ENCODE results near the gene CFAP58.

CFAP58 gene

GRCh38 chr10:104323085-104323484, 30.5 kb upstream of the CFAP58 start:
- DNase-seq = no peak

- no peak for DNase-seq
Observed at GRCh38 chr10:104323760-104324201, 29.9 kb upstream of the CFAP58 start.

- DNase-seq = peak in 1 of 2 donors; percentile 62
Observed at GRCh38 chr10:104324221-104324686, 29.4 kb upstream of the CFAP58 start.

- DNase-seq = no peak
Observed at GRCh38 chr10:104324931-104325330, 28.7 kb upstream of the CFAP58 start.

- DNase-seq = no peak
Observed at GRCh38 chr10:104325436-104326435, 27.9 kb upstream of the CFAP58 start.

- no peak for DNase-seq
Observed at GRCh38 chr10:104326991-104327610, 26.5 kb upstream of the CFAP58 start.

GRCh38 chr10:104327745-104328645, 25.6 kb upstream of the CFAP58 start:
- peak in 1 of 2 donors; percentile 18 for DNase-seq

GRCh38 chr10:104328646-104328895, 25.1 kb upstream of the CFAP58 start:
- no peak for DNase-seq

GRCh38 chr10:104328896-104329710, 24.5 kb upstream of the CFAP58 start:
- DNase-seq = peak; percentile 77 to 80

GRCh38 chr10:104329735-104330134, 23.9 kb upstream of the CFAP58 start:
- no peak for DNase-seq

- no peak for DNase-seq
Observed at GRCh38 chr10:104330168-104331110, 23.2 kb upstream of the CFAP58 start.

GRCh38 chr10:104331208-104331838, 22.3 kb upstream of the CFAP58 start:
- no peak for DNase-seq

GRCh38 chr10:104332243-104333031, 21.2 kb upstream of the CFAP58 start:
- no peak for DNase-seq

GRCh38 chr10:104333032-104333727, 20.5 kb upstream of the CFAP58 start:
- DNase-seq = peak; percentile 76 to 82

GRCh38 chr10:104333728-104334373, 19.8 kb upstream of the CFAP58 start:
- no peak for DNase-seq

GRCh38 chr10:104334561-104334960, 19.1 kb upstream of the CFAP58 start:
- DNase-seq = no peak

GRCh38 chr10:104334965-104335650, 18.5 kb upstream of the CFAP58 start:
- DNase-seq = no peak

Data from CD4-positive, alpha-beta T cell treated with Interferon alpha-2 for 1 hour (primary cell).